ENCODE measurements around the gene LGR6.
"Not testable (repeated sequence)": the region's sequence is repeated elsewhere in the genome, so short reads cannot be mapped to it uniquely, and the experiment has no call there.

The LGR6 gene

GRCh38 chr1:202223121-202223860 is 29.7 kb downstream of the LGR6 start:
- no peak for DNase-seq

- DNase-seq = no peak
Measured at GRCh38 chr1:202224453-202224852, 30.9 kb downstream of the LGR6 start.

- DNase-seq = no peak
Measured at GRCh38 chr1:202225131-202225530, 31.5 kb downstream of the LGR6 start.

GRCh38 chr1:202227053-202227672 is 33.6 kb downstream of the LGR6 start:
- no peak for DNase-seq

- no peak for DNase-seq
Measured at GRCh38 chr1:202227997-202228401, 34.4 kb downstream of the LGR6 start.

GRCh38 chr1:202228484-202229122 is 35.0 kb downstream of the LGR6 start:
- DNase-seq = no peak

GRCh38 chr1:202229376-202229775 is 35.8 kb downstream of the LGR6 start:
- no peak for DNase-seq

GRCh38 chr1:202230061-202230938 is 36.7 kb downstream of the LGR6 start:
- DNase-seq = no peak

GRCh38 chr1:202230939-202231645 is 37.5 kb downstream of the LGR6 start:
- no peak for DNase-seq

- DNase-seq = no peak
Measured at GRCh38 chr1:202233171-202233570, 39.6 kb downstream of the LGR6 start.

GRCh38 chr1:202233804-202234203 is 40.2 kb downstream of the LGR6 start:
- DNase-seq = no peak

GRCh38 chr1:202234331-202235002 is 40.9 kb downstream of the LGR6 start:
- no peak for DNase-seq

GRCh38 chr1:202235003-202235660 is 41.5 kb downstream of the LGR6 start:
- no peak for DNase-seq

GRCh38 chr1:202235856-202236837 is 42.5 kb downstream of the LGR6 start:
- peak; percentile 83 for DNase-seq

- peak; percentile 79 for DNase-seq
Measured at GRCh38 chr1:202237052-202237451, 43.5 kb downstream of the LGR6 start.

GRCh38 chr1:202238914-202239313 is 45.3 kb downstream of the LGR6 start:
- no peak for DNase-seq

- DNase-seq = not testable (repeated sequence)
Measured at GRCh38 chr1:202240226-202240625, 46.6 kb downstream of the LGR6 start.

GRCh38 chr1:202240956-202241355 is 47.4 kb downstream of the LGR6 start:
- no peak for DNase-seq

GRCh38 chr1:202241376-202242079 is 47.9 kb downstream of the LGR6 start:
- DNase-seq = peak; percentile 45

All from hematopoietic multipotent progenitor cell treated with erythropoietin and hydrocortisone succinate and interleukin-3 and kit ligand, for 4 days (in vitro differentiated cells).